Upper lobe of left lung (tissue), 6 donors: ENCODE measurements around the gene C11orf24. TPM values are rescaled to one million over a fixed set of nuclear protein-coding genes. Genes with fewer than 3 reads are reported as not detected.
A peak's percentile ranks its signal among the peaks of the same experiment; 100 is the strongest.

Experiments used
- ATAC-seq, 2 donors: fragments of 200-7000 bp; cut with Tn5 transposase; one replicate each; pipeline ENCODE4 v1.9.1; 2022; ENCODE audit warnings: mild to moderate bottlenecking in 2 of 2, moderate library complexity in 2 of 2; ENCODE audit not compliant: low FRiP score in 2 of 2
- DNase-seq, 2 donors: peaks; one replicate each; pipeline ENCODE4 v3.0.0-alpha.2; 2019 to 2020
- H3K27ac ChIP-seq, 4 donors: fragments of 200-600 bp; sonication (generic); one replicate each; pipeline ENCODE4 v1.5.1; 2016 to 2019
- H3K27me3 ChIP-seq, 4 donors: fragments of 200-600 bp; sonication (generic); one replicate each; pipeline ENCODE4 v1.5.1; 2017 to 2019
- H3K36me3 ChIP-seq, 4 donors: fragments of 200-600 bp; sonication (generic); one replicate each; pipeline ENCODE4 v1.5.1; 2016 to 2019
- H3K4me1 ChIP-seq, 4 donors: fragments of 200-600 bp; sonication (generic); one replicate each; pipeline ENCODE4 v1.5.1; 2018 to 2019
- H3K4me3 ChIP-seq, 4 donors: fragments of 200-600 bp; sonication (generic); one replicate each; pipeline ENCODE4 v1.5.1; 2017 to 2019; ENCODE audit warnings: mild to moderate bottlenecking in 2 of 4, moderate library complexity in 1 of 4
- H3K9me3 ChIP-seq, 4 donors: fragments of 200-600 bp; sonication (generic); one replicate each; pipeline ENCODE4 v1.5.1; 2018 to 2019
- EP300 ChIP-seq, 4 donors: sonication (generic); formaldehyde crosslinking; IDR thresholded peaks; one replicate each; pipeline ENCODE4 v1.5.1; 2017; ENCODE audit warnings: antibody characterized with exemption in 4 of 4, control low read depth in 2 of 4
- POLR2A ChIP-seq, 4 donors: fragments of 450-650 bp; IDR thresholded peaks; one replicate each; pipeline ENCODE4 v1.5.1; 2016 to 2017; ENCODE audit warnings: antibody characterized with exemption in 4 of 4, mild to moderate bottlenecking in 2 of 4
- POLR2AphosphoS5 ChIP-seq, 2 donors: sonication (generic); formaldehyde crosslinking; IDR thresholded peaks; one replicate each; pipeline ENCODE4 v1.5.1; 2017; ENCODE audit warnings: antibody characterized with exemption in 2 of 2
- WGBS, 2 donors: methylation state at CpG; one replicate each; pipeline ENCODE4 v1.1.5; 2017 to 2018; 5-methylcytosine and 5-hydroxymethylcytosine counted together
- total RNA-seq, 6 donors: library from RNA; depleted of rRNA in 4 of 6; stranded (reverse); fragments of >200 nt in 4 of 6; gene quantifications; one replicate each; pipeline versions ENCODE4 v1.1.0 to v1.2.1, GENCODE V29; 2016 to 2021
- TF ChIP-seq, protein P1 (sequence below), 6 experiments: fragments of 450-650 bp in 4 of 6; fragments of 200-600 bp in 2 of 6; sonication (generic) in 2 of 6; IDR thresholded peaks; one replicate each; pipeline ENCODE4 v1.5.1; 2016 to 2019; ENCODE audit warnings: antibody characterized with exemption in 6 of 6
- donor health status: DM: no; HTN: no; CAD: no; lungs with moderate emphysema.
- donor health status: DM: no; HTN: yes; CAD: no; lungs with severe emphysema.

The C11orf24 gene
- total RNA-seq, 6 donors from 2014 or later, result 13.9 to 37.5 (median 24.0) TPM

DNA sequence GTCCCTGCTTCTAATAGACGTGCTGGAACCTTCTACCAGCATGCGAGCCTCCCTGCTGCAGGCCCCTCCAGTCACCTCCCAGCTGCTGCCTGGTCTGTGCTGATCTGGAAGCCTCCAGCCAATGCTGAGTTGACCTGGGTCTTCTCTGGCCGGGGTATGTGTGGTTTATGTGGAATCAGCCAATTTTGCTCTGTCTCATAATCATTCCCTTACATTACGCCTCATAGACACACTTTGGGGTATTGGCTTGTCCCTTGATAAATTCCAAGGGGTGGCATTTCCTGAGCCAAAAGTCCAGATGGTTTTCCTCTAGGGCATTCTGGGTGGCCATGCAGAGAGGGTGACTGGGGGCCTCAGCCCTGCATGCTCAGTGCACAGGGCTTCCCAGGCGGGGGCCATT, 50.4 kb downstream of the C11orf24 start:
- WGBS, 2 donors, result 83 to 84% methylated on average over 5 of the region's 5 CpGs
- no peaks in the 10 kb centered on the region for H3K4me1 ChIP-seq
- no peaks in the 10 kb centered on the region for H3K27me3 ChIP-seq
- ATAC-seq, result no peak
- DNase-seq, result no peak
- no peak overlapping the region for H3K4me3 ChIP-seq
- no peak overlapping the region for H3K27ac ChIP-seq
- TF ChIP-seq EP300 (IDR thresholded peaks at IDR 0.05), result no peak
- no peak for TF ChIP-seq POLR2AphosphoS5 (IDR thresholded peaks at IDR 0.05)
- TF ChIP-seq, protein P1, sequence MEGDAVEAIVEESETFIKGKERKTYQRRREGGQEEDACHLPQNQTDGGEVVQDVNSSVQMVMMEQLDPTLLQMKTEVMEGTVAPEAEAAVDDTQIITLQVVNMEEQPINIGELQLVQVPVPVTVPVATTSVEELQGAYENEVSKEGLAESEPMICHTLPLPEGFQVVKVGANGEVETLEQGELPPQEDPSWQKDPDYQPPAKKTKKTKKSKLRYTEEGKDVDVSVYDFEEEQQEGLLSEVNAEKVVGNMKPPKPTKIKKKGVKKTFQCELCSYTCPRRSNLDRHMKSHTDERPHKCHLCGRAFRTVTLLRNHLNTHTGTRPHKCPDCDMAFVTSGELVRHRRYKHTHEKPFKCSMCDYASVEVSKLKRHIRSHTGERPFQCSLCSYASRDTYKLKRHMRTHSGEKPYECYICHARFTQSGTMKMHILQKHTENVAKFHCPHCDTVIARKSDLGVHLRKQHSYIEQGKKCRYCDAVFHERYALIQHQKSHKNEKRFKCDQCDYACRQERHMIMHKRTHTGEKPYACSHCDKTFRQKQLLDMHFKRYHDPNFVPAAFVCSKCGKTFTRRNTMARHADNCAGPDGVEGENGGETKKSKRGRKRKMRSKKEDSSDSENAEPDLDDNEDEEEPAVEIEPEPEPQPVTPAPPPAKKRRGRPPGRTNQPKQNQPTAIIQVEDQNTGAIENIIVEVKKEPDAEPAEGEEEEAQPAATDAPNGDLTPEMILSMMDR (IDR thresholded peaks at IDR 0.05), result no peak
- TF ChIP-seq POLR2A (IDR thresholded peaks at IDR 0.05), result no peak
- no peaks in the 10 kb centered on the region for H3K36me3 ChIP-seq
- no peaks in the 10 kb centered on the region for H3K9me3 ChIP-seq

DNA sequence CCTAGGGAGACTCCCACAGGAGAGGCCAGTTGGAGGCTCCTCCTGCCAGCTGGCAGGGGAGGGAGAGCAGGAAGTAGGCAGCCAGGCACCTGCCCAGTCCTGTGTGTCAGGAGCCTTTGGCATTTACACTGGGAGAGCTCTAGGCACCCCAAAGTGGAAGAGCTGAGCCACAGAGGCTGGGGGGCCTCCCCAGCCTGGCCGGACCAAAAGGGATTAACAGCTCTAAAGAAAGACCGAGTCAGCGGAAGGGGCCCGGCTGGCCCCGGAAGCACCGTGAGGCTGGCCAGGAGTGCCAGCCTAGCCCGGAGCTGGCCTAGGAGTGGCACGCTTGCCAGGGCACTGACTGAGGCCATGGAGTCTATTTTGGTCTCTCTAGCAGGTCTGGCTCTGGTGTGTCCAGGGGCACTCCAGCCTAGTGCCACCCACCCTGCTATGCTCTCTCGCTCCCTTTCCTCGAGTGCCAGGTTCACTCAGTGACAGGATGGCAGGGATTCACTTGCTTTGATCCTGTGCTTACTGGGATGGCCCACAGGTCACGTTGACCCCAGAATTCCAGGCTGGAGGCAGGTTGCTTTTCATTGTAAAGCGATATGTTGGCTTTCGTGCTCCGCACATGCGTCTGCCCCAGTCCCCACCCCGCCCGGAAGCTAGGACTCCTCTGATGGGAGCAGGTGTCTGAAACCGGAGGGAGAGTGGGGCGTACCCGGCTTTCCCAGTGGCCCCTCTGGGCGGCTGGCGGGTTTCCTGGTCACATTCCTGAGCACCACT, 55.4 kb downstream of the C11orf24 start:
- Histone ChIP-seq H3K4me3 (no peak overlapping the region), H3K36me3 (no peaks in the 10 kb centered on the region), H3K27ac (no peak overlapping the region), H3K27me3 (no peaks in the 10 kb centered on the region), H3K4me1 (peaks cover 8 to 18% (median 14%) of the 10 kb centered on the region in 4 donors), H3K9me3 (no peaks in the 10 kb centered on the region)
- ATAC-seq, result peak in 1 of 2 donors; percentile 35
- WGBS, 2 donors, result 75 to 87% methylated on average over 9 to 22 of the region's 22 CpGs
- peak; percentile 36 to 67 for DNase-seq
- TF ChIP-seq POLR2A (IDR thresholded peaks at IDR 0.05) (no peak), EP300 (IDR thresholded peaks at IDR 0.05) (no peak), POLR2AphosphoS5 (IDR thresholded peaks at IDR 0.05) (no peak)
- TF ChIP-seq, protein P1 (IDR thresholded peaks at IDR 0.05), result no peak

DNA sequence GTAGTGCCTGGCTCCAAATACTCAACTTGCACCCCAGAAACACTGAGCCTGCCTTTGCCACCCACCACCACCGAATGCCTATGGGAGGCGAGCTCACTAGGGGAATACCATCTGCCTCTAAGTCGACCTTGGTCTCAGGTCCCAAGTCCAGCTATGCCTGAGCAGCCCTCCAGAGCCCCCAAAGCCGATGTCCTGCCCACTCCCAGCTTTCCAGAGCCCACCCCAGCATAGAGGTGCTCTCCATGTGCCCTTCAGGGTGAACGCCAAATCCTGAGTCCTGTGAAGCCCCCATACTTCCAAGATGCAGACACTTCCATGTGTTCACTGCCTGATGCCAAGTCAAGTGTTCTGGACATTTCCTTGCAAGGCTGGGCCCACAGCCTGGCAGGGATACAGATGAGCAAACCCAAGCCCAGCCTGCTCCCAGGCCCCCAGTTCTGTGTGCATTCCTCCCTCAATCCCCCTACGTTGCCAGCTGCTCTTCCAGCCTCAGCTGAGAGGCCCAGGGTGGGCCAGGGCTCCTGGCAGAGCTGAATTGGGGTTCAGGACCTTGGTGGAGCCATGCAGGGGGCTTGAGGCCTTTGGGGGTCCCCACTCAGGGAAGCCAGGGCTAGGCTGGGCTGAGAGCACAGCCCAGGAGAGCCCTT, 56.1 kb downstream of the C11orf24 start:
- peaks cover 15 to 26% (median 21%) of the 10 kb centered on the region in 4 donors for H3K4me1 ChIP-seq
- no peaks in the 10 kb centered on the region for H3K36me3 ChIP-seq
- H3K27ac ChIP-seq, result no peak overlapping the region
- WGBS, 2 donors, result 84 to 86% methylated on average over 4 to 6 of the region's 6 CpGs
- no peaks in the 10 kb centered on the region for H3K9me3 ChIP-seq
- H3K4me3 ChIP-seq, result no peak overlapping the region
- DNase-seq, result no peak
- TF ChIP-seq EP300 (IDR thresholded peaks at IDR 0.05) (no peak), POLR2A (IDR thresholded peaks at IDR 0.05) (no peak), POLR2AphosphoS5 (IDR thresholded peaks at IDR 0.05) (no peak)
- TF ChIP-seq, protein P1 (IDR thresholded peaks at IDR 0.05), result no peak
- no peak for ATAC-seq
- no peaks in the 10 kb centered on the region for H3K27me3 ChIP-seq

DNA sequence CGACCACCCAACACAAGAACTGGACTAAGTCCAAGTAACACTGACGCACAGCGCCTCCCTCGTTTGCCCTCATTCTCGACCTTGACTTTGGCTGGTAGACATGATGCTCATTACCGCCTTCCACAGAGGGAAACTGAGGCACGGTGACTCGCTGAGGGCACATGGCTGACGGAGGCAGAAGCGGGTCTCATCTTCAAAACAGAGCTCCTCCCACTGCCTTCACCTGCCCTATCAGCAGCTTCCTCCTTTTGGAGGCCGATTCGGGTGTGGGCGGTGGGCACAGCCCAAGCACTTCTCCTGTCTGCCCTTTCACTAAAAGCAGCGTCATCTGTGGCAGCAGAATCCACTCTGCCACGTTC, 56.7 kb downstream of the C11orf24 start:
- no peak for ATAC-seq

More for the DNA sequence above, 56.7 kb downstream of the C11orf24 start:
- no peak overlapping the region for H3K4me3 ChIP-seq
- WGBS, 2 donors, result 74 to 76% methylated on average over 10 to 15 of the region's 15 CpGs
- no peaks in the 10 kb centered on the region for H3K27me3 ChIP-seq
- no peaks in the 10 kb centered on the region for H3K9me3 ChIP-seq
- TF ChIP-seq, protein P1 (IDR thresholded peaks at IDR 0.05), result no peak
- TF ChIP-seq EP300 (IDR thresholded peaks at IDR 0.05) (no peak), POLR2AphosphoS5 (IDR thresholded peaks at IDR 0.05) (no peak), POLR2A (IDR thresholded peaks at IDR 0.05) (no peak)
- DNase-seq, result no peak
- H3K27ac ChIP-seq, result no peak overlapping the region
- H3K36me3 ChIP-seq, result no peaks in the 10 kb centered on the region
- peaks cover 20 to 31% (median 26%) of the 10 kb centered on the region in 4 donors for H3K4me1 ChIP-seq
